MV-4-11 (cell line): ENCODE measurements around the gene TFB1M.

Experiments used
- DNase-seq: peaks from one replicate; lab custom pipeline; 2025; lab: John Stamatoyannopoulos, UW

The TFB1M gene

DNA sequence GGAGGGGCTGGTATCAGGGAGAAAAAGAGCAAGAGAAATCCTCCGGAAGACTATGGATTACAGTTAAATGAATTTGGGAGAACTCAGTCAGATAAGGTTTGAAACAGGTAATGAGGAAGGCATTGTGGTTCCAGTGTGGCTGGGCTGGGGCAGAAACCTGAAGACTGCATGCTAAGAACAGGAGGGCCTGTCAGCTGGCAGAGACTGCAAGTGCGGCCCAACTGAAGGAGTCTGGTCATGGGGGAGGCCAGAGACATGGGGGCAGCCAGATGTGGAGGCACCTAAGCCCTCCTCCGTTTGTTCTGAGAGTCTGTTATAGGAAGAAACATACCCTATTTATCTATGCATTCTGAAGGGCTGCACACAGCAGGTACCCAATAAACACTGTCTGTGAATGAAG lies 16.6 kb downstream of the TFB1M start:
- DNase-seq, result no peak

DNA sequence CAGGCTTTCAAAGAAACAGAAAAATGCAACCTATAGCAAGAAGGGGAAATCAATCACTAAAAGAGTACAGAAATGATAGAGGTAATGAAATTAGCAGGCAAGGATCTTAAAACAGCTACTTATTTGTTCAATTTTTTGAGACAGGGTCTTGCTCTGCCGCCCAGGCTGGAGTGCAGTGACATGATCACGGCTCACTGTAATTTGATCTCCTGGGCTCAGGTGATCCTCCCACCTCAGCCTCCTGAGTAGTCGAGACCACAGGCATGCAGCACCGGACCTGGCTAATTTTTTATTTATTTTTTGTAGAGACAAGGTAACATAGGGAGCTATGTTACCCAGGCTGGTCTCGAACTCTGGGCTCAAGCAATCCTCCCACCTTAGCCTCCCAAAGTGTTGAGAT lies 21.6 kb downstream of the TFB1M start:
- DNase-seq, result no peak

DNA sequence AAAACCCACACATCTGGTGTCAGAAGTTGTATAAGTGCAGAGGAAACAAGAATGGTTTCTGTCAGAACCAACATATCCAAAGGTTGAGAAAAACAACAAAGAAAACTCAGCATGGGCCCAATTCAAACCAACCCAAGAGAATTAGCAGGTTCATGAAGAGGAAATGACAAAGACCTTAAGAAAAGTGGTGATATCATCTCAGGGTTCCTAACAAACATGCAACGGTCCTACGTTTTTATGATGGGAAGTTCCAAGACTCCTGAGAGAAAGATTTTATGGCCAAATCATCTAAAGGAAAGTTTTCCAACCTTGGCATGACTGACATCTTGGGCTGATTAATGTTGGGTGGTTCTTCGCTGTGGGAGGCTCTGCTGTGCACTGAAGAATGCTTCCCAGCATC lies 23.0 kb downstream of the TFB1M start:
- no peak for DNase-seq

DNA sequence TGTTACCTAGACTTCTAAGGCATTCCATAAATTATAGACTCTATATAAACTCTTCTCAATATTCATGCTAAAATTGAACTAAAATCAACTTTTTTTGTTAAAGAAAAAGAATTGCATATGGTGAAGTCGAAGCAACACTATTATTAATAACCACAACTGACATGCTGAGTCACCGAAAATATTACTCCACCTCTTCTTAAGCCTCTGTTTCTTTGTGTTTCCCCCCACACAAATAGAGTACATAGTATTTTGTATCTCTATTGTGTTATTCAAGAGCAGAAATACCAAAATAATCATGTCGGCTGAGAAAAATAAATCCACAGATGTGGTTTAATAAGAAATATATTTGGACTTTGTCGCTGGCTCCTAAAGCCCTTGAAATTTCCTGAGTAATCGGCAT lies 23.8 kb downstream of the TFB1M start:
- no peak for DNase-seq

GRCh38 chr6:155287762-155288161 lies 26.5 kb downstream of the TFB1M start:
- DNase-seq, result no peak

DNA sequence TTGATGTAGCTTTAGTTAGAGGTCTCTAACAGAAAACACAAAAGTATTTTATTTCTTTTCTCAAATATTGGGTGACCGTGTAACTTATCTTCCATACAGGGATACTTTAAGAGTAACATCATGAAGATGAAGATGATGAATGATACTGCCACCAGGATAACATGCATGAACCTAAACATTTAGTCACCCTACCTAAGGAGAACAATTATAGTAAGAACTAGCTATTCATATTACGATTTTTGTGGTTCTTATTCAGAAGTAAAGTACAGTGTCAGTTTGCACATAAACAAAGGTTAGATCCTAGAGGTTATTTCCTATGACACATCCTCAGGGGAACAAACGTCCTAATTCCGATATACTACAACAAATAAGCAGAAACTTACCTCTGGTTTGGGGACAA lies 29.5 kb downstream of the TFB1M start:
- DNase-seq, result no peak

- peak; percentile 50 for DNase-seq
Observed at GRCh38 chr6:155278319-155279049, 35.8 kb downstream of the TFB1M start.

- DNase-seq, result no peak
Observed at GRCh38 chr6:155276638-155277037, 37.6 kb downstream of the TFB1M start.

DNA sequence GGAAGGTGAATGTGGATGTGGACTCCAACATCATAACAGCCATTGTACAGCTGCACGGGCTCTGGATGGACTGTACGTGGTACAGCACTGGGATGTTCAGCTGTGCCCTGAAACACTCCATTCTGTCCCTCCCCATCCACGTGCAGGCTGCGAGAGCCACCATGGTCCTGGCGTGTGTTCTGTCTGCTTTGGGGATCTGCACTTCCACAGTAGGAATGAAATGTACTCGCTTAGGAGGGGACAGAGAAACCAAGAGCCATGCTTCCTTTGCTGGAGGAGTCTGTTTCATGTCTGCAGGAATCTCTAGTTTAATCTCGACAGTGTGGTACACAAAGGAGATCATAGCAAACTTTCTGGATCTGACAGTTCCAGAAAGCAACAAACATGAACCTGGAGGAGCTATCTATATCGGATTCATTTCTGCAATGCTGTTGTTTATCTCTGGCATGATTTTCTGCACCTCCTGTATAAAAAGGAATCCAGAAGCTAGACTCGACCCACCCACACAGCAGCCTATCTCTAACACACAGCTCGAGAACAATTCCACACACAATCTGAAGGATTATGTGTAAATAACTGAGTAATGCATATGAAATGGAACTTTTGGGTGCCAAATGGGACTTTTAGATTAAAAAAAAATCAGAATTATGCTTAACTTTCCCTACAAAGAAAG lies 38.3 kb downstream of the TFB1M start:
- no peak for DNase-seq

- DNase-seq, result no peak
Observed at GRCh38 chr6:155274533-155274932, 39.8 kb downstream of the TFB1M start.

DNA sequence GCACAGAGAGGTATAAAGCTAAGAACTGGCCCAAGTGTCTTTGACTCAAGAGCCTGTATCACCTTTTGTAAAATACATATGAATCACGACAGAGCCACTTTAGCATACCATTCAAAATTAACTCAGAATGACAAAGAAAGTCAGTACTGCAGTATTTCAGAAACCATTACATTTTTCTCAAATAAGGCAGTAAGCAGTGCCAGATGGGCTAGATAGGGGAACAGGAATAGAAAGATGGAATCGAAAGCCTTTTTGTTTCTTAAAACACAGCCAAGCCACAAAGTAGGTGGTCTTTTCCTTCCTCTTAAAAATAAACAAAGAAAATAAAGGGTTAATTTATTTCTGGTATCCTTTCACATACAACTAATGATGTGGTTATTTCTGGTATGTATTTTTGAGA lies 40.2 kb downstream of the TFB1M start:
- no peak for DNase-seq

- no peak for DNase-seq
Observed at GRCh38 chr6:155273431-155273830, 40.9 kb downstream of the TFB1M start.

DNA sequence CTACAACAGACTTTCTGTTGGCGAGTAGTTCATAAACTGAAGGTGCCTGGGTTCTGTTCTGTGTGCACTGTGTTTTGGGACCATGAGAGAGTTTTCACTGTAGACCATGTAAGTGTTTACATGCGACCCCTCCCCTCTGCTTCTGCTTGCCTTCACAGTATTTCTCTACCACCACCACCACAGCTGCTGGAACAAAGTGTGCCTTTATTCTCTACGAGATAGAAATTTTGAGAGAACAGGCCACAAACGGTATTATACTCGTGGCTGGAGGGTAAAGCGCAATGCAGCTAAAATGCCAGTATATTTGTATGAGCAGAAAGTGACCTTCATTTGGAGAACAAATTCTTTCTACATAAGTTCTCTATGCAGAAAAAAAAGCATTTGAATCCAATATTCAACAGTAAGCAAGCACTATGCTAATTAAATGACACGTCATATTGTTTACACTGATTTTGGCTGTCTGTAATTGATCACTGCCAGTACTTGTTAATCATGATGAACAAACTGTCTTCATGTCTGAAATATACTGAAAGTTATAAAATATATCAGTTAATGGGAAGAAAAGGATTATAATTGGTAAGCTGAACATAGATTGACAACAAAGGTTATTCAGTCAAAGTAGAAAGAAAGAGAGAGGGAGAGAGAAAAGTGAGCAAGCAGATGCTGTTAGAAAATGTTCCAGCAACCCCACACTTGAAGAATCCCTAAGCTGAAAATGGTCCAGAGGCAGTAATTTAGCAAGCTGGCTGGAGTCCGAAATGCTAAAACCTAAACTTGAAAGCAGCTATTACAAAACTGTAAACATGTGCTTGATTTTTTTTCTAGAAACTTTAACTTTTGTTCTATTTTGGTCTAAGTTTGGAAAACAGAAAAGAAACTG lies 41.7 kb downstream of the TFB1M start:
- no peak for DNase-seq

- DNase-seq, result no peak
Observed at GRCh38 chr6:155271145-155271544, 43.1 kb downstream of the TFB1M start.

GRCh38 chr6:155270561-155271091 lies 43.7 kb downstream of the TFB1M start:
- no peak for DNase-seq

DNA sequence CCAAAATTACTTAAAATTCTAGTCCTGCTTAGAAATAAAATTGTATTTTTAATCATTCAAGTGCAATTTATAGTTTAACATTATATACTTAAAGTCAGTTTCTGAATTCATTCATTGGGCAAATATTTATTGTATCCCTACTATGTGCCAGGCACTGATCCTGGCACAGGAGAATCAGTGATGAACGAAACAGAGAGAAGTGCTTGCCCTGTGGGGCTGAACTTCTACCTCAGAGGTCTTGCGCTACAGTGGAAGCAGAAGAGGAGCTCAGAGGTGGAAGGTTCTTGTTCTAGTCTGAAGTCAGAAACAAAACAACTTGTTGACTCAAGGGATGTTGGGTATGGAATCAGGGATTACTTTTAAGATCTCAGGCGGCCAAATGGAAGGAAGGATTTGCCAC lies 44.5 kb downstream of the TFB1M start:
- no peak for DNase-seq

- DNase-seq, result peak; percentile 71
Observed at GRCh38 chr6:155268088-155268867, 46.0 kb downstream of the TFB1M start.

- no peak for DNase-seq
Observed at GRCh38 chr6:155267411-155267810, 46.9 kb downstream of the TFB1M start.

DNA sequence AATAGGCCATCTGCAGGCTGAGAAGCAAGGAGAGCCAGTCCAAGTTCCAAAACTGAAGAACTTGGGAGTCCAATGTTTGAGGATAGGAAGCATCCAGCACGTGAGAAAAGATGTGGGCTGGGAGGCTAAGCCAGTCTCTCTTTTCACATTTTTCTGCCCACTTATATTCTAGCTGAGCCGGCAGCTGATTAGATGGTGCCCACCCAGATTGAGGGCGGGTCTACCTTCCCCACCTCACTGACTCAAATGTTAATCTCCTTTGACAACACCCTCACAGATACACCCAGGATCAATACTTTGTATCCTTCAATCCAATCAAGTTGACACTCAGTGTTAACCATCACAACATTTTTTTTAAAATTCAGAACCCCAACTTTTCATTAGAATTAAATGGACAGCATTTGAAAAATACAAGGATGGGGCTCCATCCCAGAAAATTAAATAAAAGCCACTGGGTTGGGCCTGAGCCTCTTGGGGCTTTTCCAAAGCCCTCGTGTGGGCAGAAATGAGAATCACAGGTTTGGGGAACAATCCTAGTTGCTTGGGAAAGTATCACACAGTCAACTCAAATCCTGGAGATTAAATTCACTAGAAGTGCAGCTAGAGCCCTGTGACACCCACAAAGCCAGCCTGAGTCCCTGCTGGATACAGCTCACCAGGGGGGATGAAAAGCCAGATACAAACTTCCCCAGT lies 48.3 kb downstream of the TFB1M start:
- no peak for DNase-seq

DNA sequence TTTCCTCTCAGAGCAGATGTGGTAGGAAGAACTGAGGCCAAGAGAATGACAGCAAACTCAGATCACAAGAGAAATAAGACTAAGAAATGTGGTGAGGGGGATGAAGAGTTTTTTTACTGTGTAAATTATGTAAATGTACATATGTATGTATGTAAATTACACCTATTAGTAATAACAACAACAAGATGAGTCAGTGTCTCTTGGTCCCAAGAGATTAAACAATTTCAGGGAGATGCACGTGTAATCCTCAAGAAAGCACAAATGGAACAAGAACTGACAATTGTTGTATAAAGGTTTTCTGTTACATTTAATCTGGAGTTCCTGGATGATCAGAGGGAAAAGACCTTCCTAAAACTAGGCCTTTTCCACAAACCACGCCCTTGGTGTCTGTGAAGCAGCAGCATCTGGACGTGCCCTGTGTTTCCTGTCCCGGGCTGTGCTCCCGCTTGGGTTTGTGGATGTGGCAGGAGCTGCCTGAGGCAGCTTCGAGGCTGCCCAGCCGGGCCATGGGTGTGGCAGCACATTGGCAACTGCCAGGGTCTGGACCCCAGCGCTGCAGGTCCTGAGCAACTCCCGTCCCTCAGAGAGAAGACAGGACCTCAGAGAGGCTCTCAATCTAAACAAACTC lies 49.5 kb downstream of the TFB1M start:
- no peak for DNase-seq
